ENCODE data around the gene PRPH. TPM values are rescaled to one million over a fixed set of nuclear protein-coding genes. Genes with fewer than 3 reads are reported as not detected.
A peak's percentile ranks its signal among the peaks of the same experiment; 100 is the strongest.

The PRPH gene
- polyA plus RNA-seq, 3 donors, result not detected

DNA sequence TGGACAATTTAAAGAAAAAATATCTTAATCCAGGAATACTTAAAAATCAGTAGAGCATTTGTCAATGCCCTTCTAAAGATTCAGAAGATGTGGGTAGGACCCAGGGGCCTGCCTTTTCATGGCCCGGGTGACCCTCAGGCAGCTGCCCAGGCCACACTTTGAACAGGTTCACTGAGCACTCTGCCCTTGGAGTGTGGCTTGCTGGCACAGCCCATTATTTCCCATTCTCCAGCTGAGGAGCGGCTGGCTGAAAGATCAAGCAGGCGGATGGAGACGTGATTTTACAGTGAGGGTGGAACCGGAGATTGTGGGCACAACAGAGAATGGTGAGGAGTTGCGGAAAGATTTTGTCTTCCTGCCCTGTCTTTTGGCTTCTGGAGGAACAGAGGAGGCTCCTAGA, 7.1 kb upstream of the PRPH start:
- Histone ChIP-seq H3K4me1 (ENCODE audit: control insufficient read depth in 1 of 2, insufficient read depth in 2 of 2, low read length in 2 of 2) (no peaks in the 10 kb centered on the region), H3K27ac (ENCODE audit: low read depth in 1 of 2, low read length in 2 of 2) (no peak overlapping the region), H3K9me3 (replicated peaks in 1 of 2; ENCODE audit: control insufficient read depth in 1 of 2, insufficient read depth in 1 of 2, low read length in 2 of 2) (no peaks in the 10 kb centered on the region), H3K36me3 (replicated peaks in 1 of 2; ENCODE audit: control insufficient read depth in 1 of 2, insufficient read depth in 2 of 2, low read length in 2 of 2) (no peaks in the 10 kb centered on the region), H3K9ac (ENCODE audit: insufficient read depth, low read length, poor library complexity, severe bottlenecking) (no peak overlapping the region), H3K27me3 (ENCODE audit: control insufficient read depth in 2 of 2, insufficient read depth in 2 of 2, low read length in 2 of 2) (peaks cover 6 to 26% of the 10 kb centered on the region in 2 donors), H3K4me3 (replicated peaks in 1 of 3; ENCODE audit: low read depth in 2 of 3, low read length in 3 of 3) (no peak overlapping the region), H4K20me1 (ENCODE audit: insufficient read depth, low read length) (no peaks in the 10 kb centered on the region), H3K79me2 (ENCODE audit: insufficient read depth, low read length) (no peaks in the 10 kb centered on the region), H2AFZ (ENCODE audit: insufficient read depth, low read depth, low read length, poor library complexity, severe bottlenecking) (no peak overlapping the region), H3K4me2 (replicated peaks; ENCODE audit: extremely low read depth, low read length, poor library complexity, severe bottlenecking) (no peak overlapping the region)
- Mint-ChIP-seq H3K4me1 (no peaks in the 10 kb centered on the region), H3K27me3 (ENCODE audit: low read depth in 3 of 3) (peaks cover 17 to 70% (median 40%) of the 10 kb centered on the region in 3 donors), H3K4me3 (peak overlapping the region in 1 of 2 donors; percentile 36), H3K27ac (peak overlapping the region in 1 of 7 donors; percentile 78), H3K9me3 (peaks cover 0 to 7% (median 0%) of the 10 kb centered on the region in 7 donors), H3K36me3 (no peaks in the 10 kb centered on the region)
- no peak for DNase-seq
- TF ChIP-seq, protein P1, sequence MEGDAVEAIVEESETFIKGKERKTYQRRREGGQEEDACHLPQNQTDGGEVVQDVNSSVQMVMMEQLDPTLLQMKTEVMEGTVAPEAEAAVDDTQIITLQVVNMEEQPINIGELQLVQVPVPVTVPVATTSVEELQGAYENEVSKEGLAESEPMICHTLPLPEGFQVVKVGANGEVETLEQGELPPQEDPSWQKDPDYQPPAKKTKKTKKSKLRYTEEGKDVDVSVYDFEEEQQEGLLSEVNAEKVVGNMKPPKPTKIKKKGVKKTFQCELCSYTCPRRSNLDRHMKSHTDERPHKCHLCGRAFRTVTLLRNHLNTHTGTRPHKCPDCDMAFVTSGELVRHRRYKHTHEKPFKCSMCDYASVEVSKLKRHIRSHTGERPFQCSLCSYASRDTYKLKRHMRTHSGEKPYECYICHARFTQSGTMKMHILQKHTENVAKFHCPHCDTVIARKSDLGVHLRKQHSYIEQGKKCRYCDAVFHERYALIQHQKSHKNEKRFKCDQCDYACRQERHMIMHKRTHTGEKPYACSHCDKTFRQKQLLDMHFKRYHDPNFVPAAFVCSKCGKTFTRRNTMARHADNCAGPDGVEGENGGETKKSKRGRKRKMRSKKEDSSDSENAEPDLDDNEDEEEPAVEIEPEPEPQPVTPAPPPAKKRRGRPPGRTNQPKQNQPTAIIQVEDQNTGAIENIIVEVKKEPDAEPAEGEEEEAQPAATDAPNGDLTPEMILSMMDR (IDR thresholded peaks at IDR 0.05), result no peak
- intact Hi-C loops (cut with micrococcal nuclease), result loop anchor here (1.0 to 2.0 kb wide), 2 partner anchors 49 to 55 kb away; partner anchors contain the start of gene C1QL4 (in 1 of the 2)
- 52% methylated on average over 5 of the region's 6 CpGs for WGBS (ENCODE audit: insufficient coverage)

DNA sequence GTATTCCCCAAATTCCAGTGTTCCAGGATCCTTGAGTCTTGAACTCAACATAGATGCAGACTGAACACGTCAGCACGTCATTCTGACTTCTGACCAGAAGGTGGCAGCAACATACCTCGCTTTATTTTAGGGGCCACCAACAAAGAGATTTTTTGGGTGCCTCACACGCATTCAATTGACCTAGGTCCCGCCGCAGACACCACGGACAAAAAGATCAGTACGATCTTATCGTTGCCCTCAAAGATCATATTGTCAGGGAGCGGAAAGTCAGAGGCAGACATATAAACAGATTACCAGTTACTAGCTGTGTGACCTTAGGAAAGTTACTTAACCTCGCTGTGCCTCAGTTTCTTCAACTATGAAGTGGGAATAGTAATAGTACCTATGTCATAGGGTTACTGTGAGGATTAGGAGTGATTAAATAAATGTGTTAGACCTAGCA, 6.5 kb upstream of the PRPH start:
- H3K27me3 Mint-ChIP-seq (ENCODE audit: low read depth in 3 of 3), result peaks cover 20 to 75% (median 43%) of the 10 kb centered on the region in 3 donors
- intact Hi-C loops (cut with micrococcal nuclease), result loop anchor here (1.0 to 2.0 kb wide), 2 partner anchors 49 to 54 kb away; partner anchors contain the start of gene C1QL4 (in 1 of the 2)
- Histone ChIP-seq H3K9me3 (replicated peaks in 1 of 2; ENCODE audit: control insufficient read depth in 1 of 2, insufficient read depth in 1 of 2, low read length in 2 of 2) (no peaks in the 10 kb centered on the region), H2AFZ (ENCODE audit: insufficient read depth, low read depth, low read length, poor library complexity, severe bottlenecking) (no peak overlapping the region), H3K9ac (ENCODE audit: insufficient read depth, low read length, poor library complexity, severe bottlenecking) (no peak overlapping the region), H3K4me3 (replicated peaks in 1 of 3; ENCODE audit: low read depth in 2 of 3, low read length in 3 of 3) (no peak overlapping the region), H3K27ac (ENCODE audit: low read depth in 1 of 2, low read length in 2 of 2) (no peak overlapping the region), H3K4me1 (ENCODE audit: control insufficient read depth in 1 of 2, insufficient read depth in 2 of 2, low read length in 2 of 2) (no peaks in the 10 kb centered on the region), H3K27me3 (ENCODE audit: control insufficient read depth in 2 of 2, insufficient read depth in 2 of 2, low read length in 2 of 2) (peaks cover 6 to 31% of the 10 kb centered on the region in 2 donors), H3K36me3 (replicated peaks in 1 of 2; ENCODE audit: control insufficient read depth in 1 of 2, insufficient read depth in 2 of 2, low read length in 2 of 2) (no peaks in the 10 kb centered on the region), H4K20me1 (ENCODE audit: insufficient read depth, low read length) (no peaks in the 10 kb centered on the region), H3K4me2 (replicated peaks; ENCODE audit: extremely low read depth, low read length, poor library complexity, severe bottlenecking) (no peak overlapping the region), H3K79me2 (ENCODE audit: insufficient read depth, low read length) (no peaks in the 10 kb centered on the region)
- TF ChIP-seq, protein P1 (IDR thresholded peaks at IDR 0.05), result peak; percentile 92
- WGBS (ENCODE audit: insufficient coverage), result 10% methylated on average over 10 of the region's 11 CpGs
- H3K9me3 Mint-ChIP-seq, result peaks cover 0 to 7% (median 0%) of the 10 kb centered on the region in 7 donors
- no peaks in the 10 kb centered on the region for H3K4me1 Mint-ChIP-seq
- no peak overlapping the region for H3K27ac Mint-ChIP-seq
- peak; percentile 53 to 68 (median 65) for DNase-seq
- peak overlapping the region in 1 of 2 donors; percentile 62 for H3K4me3 Mint-ChIP-seq
- H3K36me3 Mint-ChIP-seq, result no peaks in the 10 kb centered on the region
